ENCODE results near the gene TTLL4.

The TTLL4 gene

GRCh38 chr2:218717262-218717661 is 6.6 kb downstream of the TTLL4 start:
- Histone ChIP-seq H3K36me3 (peaks cover 26% of the 10 kb centered on the region), H3K27me3 (ENCODE audit: insufficient read depth, low read depth, severe bottlenecking) (no peaks in the 10 kb centered on the region), H3K4me3 (ENCODE audit: low read depth, low read length) (no peak overlapping the region), H3K27ac (no peak overlapping the region), H3K9me3 (ENCODE audit: severe bottlenecking) (no peaks in the 10 kb centered on the region)
- TF ChIP-seq CTCF (IDR thresholded peaks at IDR 0.05; ENCODE audit: low read depth, low read length) = no peak
- no peak for DNase-seq

DNA sequence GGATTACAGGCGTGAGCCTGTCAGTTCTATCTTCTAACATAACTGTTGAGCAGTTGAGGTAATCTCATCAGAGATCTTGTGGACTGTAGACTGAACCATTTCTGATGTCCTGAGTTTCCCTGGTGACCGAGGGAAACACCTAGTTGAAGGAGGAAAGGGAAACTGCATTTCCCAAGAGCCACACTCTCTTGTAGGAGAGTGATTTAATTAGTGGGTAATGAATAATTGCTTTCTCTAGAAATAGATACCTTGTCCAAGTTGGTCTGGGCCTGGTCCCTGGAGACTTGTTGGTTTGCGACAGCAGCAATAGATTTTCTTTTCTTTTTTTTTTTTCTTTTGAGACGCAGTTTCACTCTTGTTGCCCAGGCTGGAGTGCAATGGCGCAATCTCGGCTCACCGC is 7.4 kb downstream of the TTLL4 start:
- no peak for DNase-seq
- Histone ChIP-seq H3K27me3 (ENCODE audit: insufficient read depth, low read depth, severe bottlenecking) (no peaks in the 10 kb centered on the region), H3K36me3 (peaks cover 26% of the 10 kb centered on the region), H3K9me3 (ENCODE audit: severe bottlenecking) (no peaks in the 10 kb centered on the region), H3K27ac (no peak overlapping the region), H3K4me3 (ENCODE audit: low read depth, low read length) (no peak overlapping the region)
- TF ChIP-seq CTCF (IDR thresholded peaks at IDR 0.05; ENCODE audit: low read depth, low read length) = no peak

GRCh38 chr2:218719457-218719856 is 8.8 kb downstream of the TTLL4 start:
- H3K36me3 ChIP-seq = peaks cover 28% of the 10 kb centered on the region
- TF ChIP-seq CTCF (IDR thresholded peaks at IDR 0.05; ENCODE audit: low read depth, low read length) = no peak
- DNase-seq = no peak
- H3K9me3 ChIP-seq (ENCODE audit: severe bottlenecking) = no peaks in the 10 kb centered on the region
- H3K27me3 ChIP-seq (ENCODE audit: insufficient read depth, low read depth, severe bottlenecking) = no peaks in the 10 kb centered on the region
- no peak overlapping the region for H3K27ac ChIP-seq
- no peak overlapping the region for H3K4me3 ChIP-seq (ENCODE audit: low read depth, low read length)

GRCh38 chr2:218720048-218721041 is 9.7 kb downstream of the TTLL4 start:
- H3K4me3 ChIP-seq (ENCODE audit: low read depth, low read length) = no peak overlapping the region
- H3K36me3 ChIP-seq = peaks cover 23% of the 10 kb centered on the region
- no peaks in the 10 kb centered on the region for H3K9me3 ChIP-seq (ENCODE audit: severe bottlenecking)
- no peak for DNase-seq
- no peak for TF ChIP-seq CTCF (IDR thresholded peaks at IDR 0.05; ENCODE audit: low read depth, low read length)
- H3K27ac ChIP-seq = no peak overlapping the region
- H3K27me3 ChIP-seq (ENCODE audit: insufficient read depth, low read depth, severe bottlenecking) = no peaks in the 10 kb centered on the region

- Histone ChIP-seq H3K27me3 (ENCODE audit: insufficient read depth, low read depth, severe bottlenecking) (no peaks in the 10 kb centered on the region), H3K36me3 (peaks cover 14% of the 10 kb centered on the region), H3K9me3 (ENCODE audit: severe bottlenecking) (peaks cover 4% of the 10 kb centered on the region), H3K4me3 (ENCODE audit: low read depth, low read length) (no peak overlapping the region), H3K27ac (no peak overlapping the region)
- no peak for TF ChIP-seq CTCF (IDR thresholded peaks at IDR 0.05; ENCODE audit: low read depth, low read length)
- DNase-seq = no peak
These were observed 10.9 kb downstream of the TTLL4 start for GRCh38 chr2:218721488-218721887.

All from WERI-Rb-1 (cell line).